Measurements from ENCODE around the gene DEPDC7.

DEPDC7 gene

DNA sequence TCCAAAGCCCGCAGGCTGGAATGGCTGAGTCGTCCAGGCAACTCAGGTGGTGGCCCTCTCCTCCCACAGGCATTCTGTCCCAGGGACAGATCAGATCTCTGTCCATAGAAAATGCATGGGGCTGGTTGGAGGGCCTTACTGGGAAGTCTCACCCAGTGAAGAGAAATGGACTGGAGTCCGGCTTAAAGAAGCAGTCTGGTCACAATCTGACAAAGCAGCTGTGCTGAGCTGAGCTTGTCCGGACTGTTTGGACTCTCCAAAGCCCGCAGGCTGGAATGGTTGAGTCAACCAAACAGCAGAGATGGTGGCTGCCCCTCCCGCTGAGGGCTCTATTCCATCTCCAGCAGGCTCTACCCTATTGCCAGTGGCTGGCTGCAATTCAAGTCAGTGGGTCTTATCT lies 14.4 kb upstream of the DEPDC7 start:
- Histone ChIP-seq H3K4me3 (replicated peaks; ENCODE audit: low read depth, low read length) (no peak overlapping the region), H3K36me3 (ENCODE audit: control insufficient read depth, insufficient read depth, low read length) (no peaks in the 10 kb centered on the region), H3K27me3 (replicated peaks; ENCODE audit: control insufficient read depth, insufficient read depth, low read length) (no peaks in the 10 kb centered on the region)
- TF ChIP-seq, protein P1, sequence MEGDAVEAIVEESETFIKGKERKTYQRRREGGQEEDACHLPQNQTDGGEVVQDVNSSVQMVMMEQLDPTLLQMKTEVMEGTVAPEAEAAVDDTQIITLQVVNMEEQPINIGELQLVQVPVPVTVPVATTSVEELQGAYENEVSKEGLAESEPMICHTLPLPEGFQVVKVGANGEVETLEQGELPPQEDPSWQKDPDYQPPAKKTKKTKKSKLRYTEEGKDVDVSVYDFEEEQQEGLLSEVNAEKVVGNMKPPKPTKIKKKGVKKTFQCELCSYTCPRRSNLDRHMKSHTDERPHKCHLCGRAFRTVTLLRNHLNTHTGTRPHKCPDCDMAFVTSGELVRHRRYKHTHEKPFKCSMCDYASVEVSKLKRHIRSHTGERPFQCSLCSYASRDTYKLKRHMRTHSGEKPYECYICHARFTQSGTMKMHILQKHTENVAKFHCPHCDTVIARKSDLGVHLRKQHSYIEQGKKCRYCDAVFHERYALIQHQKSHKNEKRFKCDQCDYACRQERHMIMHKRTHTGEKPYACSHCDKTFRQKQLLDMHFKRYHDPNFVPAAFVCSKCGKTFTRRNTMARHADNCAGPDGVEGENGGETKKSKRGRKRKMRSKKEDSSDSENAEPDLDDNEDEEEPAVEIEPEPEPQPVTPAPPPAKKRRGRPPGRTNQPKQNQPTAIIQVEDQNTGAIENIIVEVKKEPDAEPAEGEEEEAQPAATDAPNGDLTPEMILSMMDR (IDR thresholded peaks at IDR 0.05; ENCODE audit: insufficient read depth, low read length, poor library complexity, severe bottlenecking) = no peak
- no peak for DNase-seq (ENCODE audit: extremely low read depth, insufficient read length)

- no peaks in the 10 kb centered on the region for H3K27me3 ChIP-seq (replicated peaks; ENCODE audit: control insufficient read depth, insufficient read depth, low read length)
- TF ChIP-seq, protein P1 (IDR thresholded peaks at IDR 0.05; ENCODE audit: insufficient read depth, low read length, poor library complexity, severe bottlenecking) = no peak
- H3K36me3 ChIP-seq (ENCODE audit: control insufficient read depth, insufficient read depth, low read length) = no peaks in the 10 kb centered on the region
- DNase-seq (ENCODE audit: extremely low read depth, insufficient read length) = no peak
- H3K4me3 ChIP-seq (replicated peaks; ENCODE audit: low read depth, low read length) = no peak overlapping the region
Measured at GRCh38 chr11:33001751-33002542, 13.7 kb upstream of the DEPDC7 start.

DNA sequence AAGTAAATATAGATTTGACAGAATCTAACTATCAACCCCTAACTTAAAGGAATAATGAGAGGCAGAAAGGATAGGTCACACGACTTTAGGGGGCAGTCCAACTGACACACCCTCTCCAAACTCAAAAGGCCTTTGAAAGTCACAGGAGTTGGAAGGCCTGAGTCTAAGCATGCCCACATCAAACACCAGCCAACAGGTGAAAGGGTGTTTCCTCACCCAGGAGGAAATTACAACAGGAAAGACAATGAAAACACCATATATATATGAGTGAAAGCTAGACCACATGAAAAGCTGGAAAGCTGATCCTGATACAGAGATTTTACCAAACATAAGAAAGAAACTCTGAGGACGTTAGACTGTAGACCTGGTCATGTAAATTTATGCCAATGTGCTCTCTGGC lies 10.5 kb upstream of the DEPDC7 start:
- TF ChIP-seq, protein P1 (IDR thresholded peaks at IDR 0.05; ENCODE audit: insufficient read depth, low read length, poor library complexity, severe bottlenecking) = no peak
- Histone ChIP-seq H3K36me3 (ENCODE audit: control insufficient read depth, insufficient read depth, low read length) (no peaks in the 10 kb centered on the region), H3K4me3 (replicated peaks; ENCODE audit: low read depth, low read length) (no peak overlapping the region), H3K27me3 (replicated peaks; ENCODE audit: control insufficient read depth, insufficient read depth, low read length) (no peaks in the 10 kb centered on the region)
- DNase-seq (ENCODE audit: extremely low read depth, insufficient read length) = no peak

DNA sequence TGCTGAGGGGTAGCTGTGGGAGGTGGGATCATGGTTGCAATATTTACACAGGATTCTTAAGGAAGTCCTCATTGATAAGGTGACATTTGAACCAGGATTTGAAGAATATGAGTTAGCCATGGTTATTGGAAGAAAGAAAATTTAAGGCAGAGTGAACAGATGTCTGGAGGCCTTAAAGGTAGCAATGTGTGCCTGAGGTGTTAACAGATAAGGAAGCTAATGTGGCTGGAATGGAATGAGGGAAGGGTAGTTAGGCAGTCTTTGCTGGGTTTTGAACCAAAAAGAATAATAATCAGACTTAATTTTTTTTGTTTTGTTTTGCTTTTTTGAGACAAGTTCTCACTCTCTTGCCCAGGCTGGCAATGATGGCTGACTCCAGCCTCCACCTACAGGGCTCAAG lies 9.7 kb upstream of the DEPDC7 start:
- no peak for DNase-seq (ENCODE audit: extremely low read depth, insufficient read length)
- no peaks in the 10 kb centered on the region for H3K36me3 ChIP-seq (ENCODE audit: control insufficient read depth, insufficient read depth, low read length)
- TF ChIP-seq, protein P1 (IDR thresholded peaks at IDR 0.05; ENCODE audit: insufficient read depth, low read length, poor library complexity, severe bottlenecking) = no peak
- no peaks in the 10 kb centered on the region for H3K27me3 ChIP-seq (replicated peaks; ENCODE audit: control insufficient read depth, insufficient read depth, low read length)
- H3K4me3 ChIP-seq (replicated peaks; ENCODE audit: low read depth, low read length) = no peak overlapping the region

DNA sequence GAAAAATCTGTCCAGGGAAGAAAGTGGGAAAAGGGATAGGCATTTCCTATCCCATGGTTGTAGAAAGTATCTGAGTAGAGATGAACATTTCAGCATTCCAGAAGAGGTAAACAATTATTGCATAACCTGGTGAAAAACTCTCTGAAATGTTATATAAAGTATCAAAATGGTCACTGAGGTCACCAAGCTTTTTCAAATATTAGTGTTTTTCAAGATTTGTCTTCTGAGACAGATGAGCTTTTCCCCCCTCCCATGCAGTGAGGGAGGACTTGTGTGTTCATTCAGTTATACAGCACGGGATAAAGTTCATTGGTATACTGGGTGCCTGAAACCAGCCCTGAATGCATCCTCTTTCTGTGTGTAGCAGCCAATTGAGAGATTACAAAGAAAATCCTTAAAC lies 1.9 kb upstream of the DEPDC7 start:
- H3K27me3 ChIP-seq (replicated peaks; ENCODE audit: control insufficient read depth, insufficient read depth, low read length) = no peaks in the 10 kb centered on the region; the same call in 1 of the 2 replicates
- TF ChIP-seq, protein P1 (IDR thresholded peaks at IDR 0.05; ENCODE audit: insufficient read depth, low read length, poor library complexity, severe bottlenecking) = no peak
- DNase-seq (ENCODE audit: extremely low read depth, insufficient read length) = no peak
- H3K36me3 ChIP-seq (ENCODE audit: control insufficient read depth, insufficient read depth, low read length) = no peaks in the 10 kb centered on the region
- no peak overlapping the region for H3K4me3 ChIP-seq (replicated peaks; ENCODE audit: low read depth, low read length)
